ENCODE results near the gene RDH13.

GRCh38 chr19:55005684-55006488, 57.1 kb downstream of the RDH13 start:
- TF ChIP-seq CTCF (IDR thresholded peaks at IDR 0.05; ENCODE audit: borderline replicate concordance, extremely low read depth, low read length, poor library complexity, severe bottlenecking) (no peak), EZH2 (IDR thresholded peaks at IDR 0.05; ENCODE audit: borderline replicate concordance, low read depth, low read length, severe bottlenecking) (no peak)

Measured in DND-41 (cell line).